Trophoblast cell (in vitro differentiated cells and primary cell): Measurements from ENCODE around the gene PREX1.

ENCODE experiments used
- DNase-seq, 2 donors: peaks; one replicate each; pipeline ENCODE4 v3.0.0-alpha.2; 2016
- H2AFZ ChIP-seq: 2 replicates; pipeline ENCODE4 v1.6.1; 2013; ENCODE audit warnings: low read length, moderate library complexity, mild to moderate bottlenecking; ENCODE audit not compliant: insufficient read depth, poor library complexity
- H2AK5ac ChIP-seq: 2 replicates; pipeline ENCODE4 v1.6.1; 2013; ENCODE audit warnings: mild to moderate bottlenecking, low read length
- H2BK120ac ChIP-seq: 2 replicates; pipeline ENCODE4 v1.6.1; 2013; ENCODE audit warnings: low read length, mild to moderate bottlenecking, moderate library complexity; ENCODE audit not compliant: insufficient read depth, poor library complexity
- H2BK12ac ChIP-seq: 2 replicates; pipeline ENCODE4 v1.6.1; 2013; ENCODE audit warnings: mild to moderate bottlenecking, low read length, moderate library complexity
- H2BK5ac ChIP-seq: 2 replicates; pipeline ENCODE4 v1.6.1; 2013; ENCODE audit warnings: low read length, low read depth, moderate library complexity, mild to moderate bottlenecking; ENCODE audit not compliant: poor library complexity
- H3K14ac ChIP-seq: 2 replicates; pipeline ENCODE4 v1.6.1; 2013; ENCODE audit warnings: mild to moderate bottlenecking, low read length
- H3K18ac ChIP-seq: 2 replicates; pipeline ENCODE4 v1.6.1; 2013; ENCODE audit warnings: mild to moderate bottlenecking, low read length
- H3K23ac ChIP-seq: 2 replicates; pipeline ENCODE4 v1.6.1; 2013; ENCODE audit warnings: low read length
- H3K27ac ChIP-seq: 2 replicates; pipeline ENCODE4 v1.5.1; 2013; ENCODE audit warnings: low read depth, mild to moderate bottlenecking, inconsistent platforms, low read length, moderate library complexity
- H3K27me3 ChIP-seq: 2 replicates; pipeline ENCODE4 v1.6.1; 2013; ENCODE audit warnings: inconsistent platforms, mild to moderate bottlenecking, low read length, moderate library complexity; ENCODE audit not compliant: insufficient read depth
- H3K36me3 ChIP-seq, 2 experiments: 1 replicate in 1 of 2; 2 replicates in 1 of 2; pipeline ENCODE4 v1.6.1; 2013; ENCODE audit warnings: low read length in 2 of 2, mild to moderate bottlenecking in 2 of 2, moderate library complexity in 1 of 2; ENCODE audit not compliant: insufficient read depth in 2 of 2, control insufficient read depth in 1 of 2
- H3K4ac ChIP-seq: 2 replicates; pipeline ENCODE4 v1.6.1; 2013; ENCODE audit warnings: low read depth, mild to moderate bottlenecking, low read length, moderate library complexity
- H3K4me1 ChIP-seq, 2 experiments: 1 replicate in 1 of 2; 2 replicates in 1 of 2; pipeline ENCODE4 v1.6.1; 2013; ENCODE audit warnings: low read length in 2 of 2, mild to moderate bottlenecking in 2 of 2, moderate library complexity in 1 of 2; ENCODE audit not compliant: insufficient read depth in 2 of 2, control insufficient read depth in 1 of 2
- H3K4me2 ChIP-seq: 2 replicates; pipeline ENCODE4 v1.6.1; 2013; ENCODE audit warnings: inconsistent platforms, mild to moderate bottlenecking, low read length, moderate library complexity
- H3K4me3 ChIP-seq: 2 replicates; pipeline ENCODE4 v1.5.1; 2013; ENCODE audit warnings: mild to moderate bottlenecking, low read depth, low read length, inconsistent platforms
- H3K79me1 ChIP-seq: one replicate; pipeline ENCODE4 v1.6.1; 2013; ENCODE audit warnings: low read length
- H3K79me2 ChIP-seq: 2 replicates; pipeline ENCODE4 v1.6.1; 2013; ENCODE audit warnings: low read length, mild to moderate bottlenecking; ENCODE audit not compliant: control insufficient read depth, insufficient read depth, poor library complexity
- H3K9ac ChIP-seq: 2 replicates; pipeline ENCODE4 v1.6.1; 2013; ENCODE audit warnings: mild to moderate bottlenecking, low read length
- H3K9me3 ChIP-seq: 2 replicates; pipeline ENCODE4 v1.6.1; 2013; ENCODE audit warnings: low read depth, mild to moderate bottlenecking, control low read depth, inconsistent platforms, low read length; ENCODE audit not compliant: insufficient read depth
- H4K12ac ChIP-seq: 2 replicates; pipeline ENCODE4 v1.6.1; 2013; ENCODE audit warnings: low read depth, mild to moderate bottlenecking, low read length, moderate library complexity
- H4K8ac ChIP-seq: 2 replicates; pipeline ENCODE4 v1.6.1; 2013; ENCODE audit warnings: low read depth, mild to moderate bottlenecking, low read length, moderate library complexity
- H4K91ac ChIP-seq: one replicate; pipeline ENCODE4 v1.6.1; 2013; ENCODE audit warnings: low read depth, mild to moderate bottlenecking, low read length, moderate library complexity
- WGBS: extraction: QIAGEN DNeasy Blood & Tissue Kit; methylation state at CpG from one replicate; pipeline ENCODE4 v1.1.7; 2013; ENCODE audit warnings: missing lambda C conversion rate; ENCODE audit not compliant: insufficient read length, insufficient coverage; ENCODE audit errors: extremely low coverage; 5-methylcytosine and 5-hydroxymethylcytosine counted together

The PREX1 gene

GRCh38 chr20:48631114-48632016, 196.4 kb downstream of the PREX1 start:
- DNase-seq: no peak
- H2BK12ac ChIP-seq: no peak overlapping the region
- H2AFZ ChIP-seq: no peak overlapping the region
- H2BK5ac ChIP-seq: no peak overlapping the region
- H3K79me1 ChIP-seq: no peaks in the 10 kb centered on the region
- H3K23ac ChIP-seq: no peak overlapping the region
- no peak overlapping the region for H3K14ac ChIP-seq
- no peaks in the 10 kb centered on the region for H3K79me2 ChIP-seq
- no peak overlapping the region for H3K4ac ChIP-seq
- H3K27ac ChIP-seq: no peak overlapping the region
- H3K18ac ChIP-seq: no peak overlapping the region
- no peak overlapping the region for H4K8ac ChIP-seq
- no peak overlapping the region for H4K12ac ChIP-seq
- no peaks in the 10 kb centered on the region for H3K27me3 ChIP-seq
- H3K4me1 ChIP-seq: no peaks in the 10 kb centered on the region
- WGBS: no CpG with 5 or more reads among the region's 16 CpGs
- no peak overlapping the region for H3K4me3 ChIP-seq
- no peaks in the 10 kb centered on the region for H3K36me3 ChIP-seq
- no peak overlapping the region for H3K9ac ChIP-seq
- no peak overlapping the region for H4K91ac ChIP-seq
- no peak overlapping the region for H2AK5ac ChIP-seq
- peaks cover 1% of the 10 kb centered on the region for H3K9me3 ChIP-seq
- no peak overlapping the region for H2BK120ac ChIP-seq
- no peak overlapping the region for H3K4me2 ChIP-seq

GRCh38 chr20:48630342-48631075, 197.3 kb downstream of the PREX1 start:
- H4K8ac ChIP-seq: no peak overlapping the region
- DNase-seq: no peak
- no peak overlapping the region for H3K4ac ChIP-seq
- no peaks in the 10 kb centered on the region for H3K4me1 ChIP-seq
- H4K12ac ChIP-seq: no peak overlapping the region
- no peak overlapping the region for H3K4me3 ChIP-seq
- no peaks in the 10 kb centered on the region for H3K79me1 ChIP-seq
- H4K91ac ChIP-seq: no peak overlapping the region
- H3K18ac ChIP-seq: no peak overlapping the region
- H2BK120ac ChIP-seq: no peak overlapping the region
- no peak overlapping the region for H2AK5ac ChIP-seq
- no peak overlapping the region for H3K14ac ChIP-seq
- no peaks in the 10 kb centered on the region for H3K79me2 ChIP-seq
- no peaks in the 10 kb centered on the region for H3K27me3 ChIP-seq
- H2AFZ ChIP-seq: no peak overlapping the region
- WGBS: no CpG with 5 or more reads among the region's 18 CpGs
- H3K36me3 ChIP-seq: no peaks in the 10 kb centered on the region
- H2BK5ac ChIP-seq: no peak overlapping the region
- no peak overlapping the region for H2BK12ac ChIP-seq
- no peak overlapping the region for H3K23ac ChIP-seq
- no peak overlapping the region for H3K9ac ChIP-seq
- peaks cover 1% of the 10 kb centered on the region for H3K9me3 ChIP-seq
- H3K4me2 ChIP-seq: no peak overlapping the region
- no peak overlapping the region for H3K27ac ChIP-seq

GRCh38 chr20:48629960-48630315, 197.9 kb downstream of the PREX1 start:
- Histone ChIP-seq H2BK5ac (no peak overlapping the region), H3K18ac (no peak overlapping the region), H2BK12ac (no peak overlapping the region), H2AK5ac (no peak overlapping the region), H3K23ac (no peak overlapping the region), H3K27ac (no peak overlapping the region), H4K8ac (no peak overlapping the region), H3K27me3 (no peaks in the 10 kb centered on the region), H3K14ac (no peak overlapping the region), H3K79me1 (no peaks in the 10 kb centered on the region), H3K4me2 (no peak overlapping the region), H3K4me3 (no peak overlapping the region), H3K9ac (no peak overlapping the region), H2BK120ac (no peak overlapping the region), H4K91ac (no peak overlapping the region), H3K9me3 (no peaks in the 10 kb centered on the region), H3K36me3 (no peaks in the 10 kb centered on the region), H3K4me1 (no peaks in the 10 kb centered on the region), H3K4ac (no peak overlapping the region), H2AFZ (no peak overlapping the region), H4K12ac (no peak overlapping the region), H3K79me2 (no peaks in the 10 kb centered on the region)
- no peak for DNase-seq
- WGBS: no CpG with 5 or more reads among the region's 9 CpGs

GRCh38 chr20:48629069-48629959, 198.5 kb downstream of the PREX1 start:
- H2BK120ac ChIP-seq: no peak overlapping the region
- H3K18ac ChIP-seq: no peak overlapping the region
- no peak overlapping the region for H3K4me3 ChIP-seq
- H2BK5ac ChIP-seq: no peak overlapping the region
- H3K79me1 ChIP-seq: no peaks in the 10 kb centered on the region
- no peaks in the 10 kb centered on the region for H3K79me2 ChIP-seq
- no peaks in the 10 kb centered on the region for H3K9me3 ChIP-seq
- DNase-seq: no peak
- no peak overlapping the region for H2AK5ac ChIP-seq
- no peak overlapping the region for H4K8ac ChIP-seq
- no peak overlapping the region for H3K9ac ChIP-seq
- H4K91ac ChIP-seq: no peak overlapping the region
- H3K14ac ChIP-seq: no peak overlapping the region
- H3K36me3 ChIP-seq: no peaks in the 10 kb centered on the region
- H3K4me1 ChIP-seq: no peaks in the 10 kb centered on the region
- H4K12ac ChIP-seq: no peak overlapping the region
- no CpG with 5 or more reads among the region's 15 CpGs for WGBS
- H3K27ac ChIP-seq: no peak overlapping the region
- H2AFZ ChIP-seq: no peak overlapping the region
- no peak overlapping the region for H3K4ac ChIP-seq
- no peak overlapping the region for H3K23ac ChIP-seq
- no peak overlapping the region for H3K4me2 ChIP-seq
- H2BK12ac ChIP-seq: no peak overlapping the region
- H3K27me3 ChIP-seq: no peaks in the 10 kb centered on the region
